Testis (tissue), 2 donors: ENCODE results near the gene SOCS2.

ENCODE experiments used
- POLR2A ChIP-seq: fragments of 450-650 bp; IDR thresholded peaks from one replicate; pipeline ENCODE4 v1.6.1; 2017; ENCODE audit warnings: antibody characterized with exemption, mild to moderate bottlenecking, moderate library complexity
- TF ChIP-seq, protein P1 (sequence below), 3 experiments: fragments of 450-650 bp in 2 of 3; fragments of 200-600 bp in 1 of 3; sonication (generic) in 1 of 3; IDR thresholded peaks; one replicate each; pipeline ENCODE4 v1.5.1; 2016 to 2019; ENCODE audit warnings: antibody characterized with exemption in 3 of 3, mild to moderate bottlenecking in 2 of 3, moderate library complexity in 1 of 3

DNA sequence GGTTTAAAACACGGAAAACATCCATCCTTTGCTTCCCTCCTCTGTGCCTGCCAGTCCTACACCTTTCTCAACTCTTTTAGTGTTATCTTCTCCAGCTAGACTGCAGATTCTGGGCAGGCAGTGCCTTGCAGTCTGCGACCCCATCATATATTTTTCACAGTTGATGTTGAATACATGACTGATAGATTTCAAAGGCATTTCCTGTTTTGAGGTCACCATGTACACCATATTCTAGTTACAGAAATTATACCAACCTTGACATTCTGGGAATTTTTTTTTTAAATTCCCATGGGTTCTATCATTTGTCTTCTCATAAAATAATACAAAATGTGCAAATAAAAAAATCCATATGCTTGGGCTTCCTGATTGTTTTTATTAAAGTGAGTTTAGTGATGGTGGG lies 16.6 kb downstream of the SOCS2 start:
- TF ChIP-seq, protein P1, sequence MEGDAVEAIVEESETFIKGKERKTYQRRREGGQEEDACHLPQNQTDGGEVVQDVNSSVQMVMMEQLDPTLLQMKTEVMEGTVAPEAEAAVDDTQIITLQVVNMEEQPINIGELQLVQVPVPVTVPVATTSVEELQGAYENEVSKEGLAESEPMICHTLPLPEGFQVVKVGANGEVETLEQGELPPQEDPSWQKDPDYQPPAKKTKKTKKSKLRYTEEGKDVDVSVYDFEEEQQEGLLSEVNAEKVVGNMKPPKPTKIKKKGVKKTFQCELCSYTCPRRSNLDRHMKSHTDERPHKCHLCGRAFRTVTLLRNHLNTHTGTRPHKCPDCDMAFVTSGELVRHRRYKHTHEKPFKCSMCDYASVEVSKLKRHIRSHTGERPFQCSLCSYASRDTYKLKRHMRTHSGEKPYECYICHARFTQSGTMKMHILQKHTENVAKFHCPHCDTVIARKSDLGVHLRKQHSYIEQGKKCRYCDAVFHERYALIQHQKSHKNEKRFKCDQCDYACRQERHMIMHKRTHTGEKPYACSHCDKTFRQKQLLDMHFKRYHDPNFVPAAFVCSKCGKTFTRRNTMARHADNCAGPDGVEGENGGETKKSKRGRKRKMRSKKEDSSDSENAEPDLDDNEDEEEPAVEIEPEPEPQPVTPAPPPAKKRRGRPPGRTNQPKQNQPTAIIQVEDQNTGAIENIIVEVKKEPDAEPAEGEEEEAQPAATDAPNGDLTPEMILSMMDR (IDR thresholded peaks at IDR 0.05): no peak
- no peak for TF ChIP-seq POLR2A
